ENCODE results near the gene PTPRQ. TPM values are rescaled to one million over a fixed set of nuclear protein-coding genes. Genes with fewer than 3 reads are reported as not detected.
"Not testable (repeated sequence)": the region's sequence is repeated elsewhere in the genome, so short reads cannot be mapped to it uniquely, and the experiment has no call there.

The PTPRQ gene
- total RNA-seq, 2 donors from 2014 or later = not detected

- no peaks in the 10 kb centered on the region for H3K4me1 Mint-ChIP-seq (ENCODE audit: low read depth in 2 of 2)
- H3K36me3 Mint-ChIP-seq = no peaks in the 10 kb centered on the region
- no peak overlapping the region for H3K4me3 Mint-ChIP-seq
- no peak for ATAC-seq
- H3K27ac Mint-ChIP-seq = no peak overlapping the region
- no peaks in the 10 kb centered on the region for H3K27me3 Mint-ChIP-seq
- H3K9me3 Mint-ChIP-seq = peaks cover 18% of the 10 kb centered on the region
- DNase-seq (ENCODE audit: low spot score) = no peak
These were observed 218.6 kb downstream of the PTPRQ start for GRCh38 chr12:80662586-80662985.

- no peak overlapping the region for H3K27ac Mint-ChIP-seq
- no peaks in the 10 kb centered on the region for H3K27me3 Mint-ChIP-seq
- no peaks in the 10 kb centered on the region for H3K4me1 Mint-ChIP-seq (ENCODE audit: low read depth in 2 of 2)
- DNase-seq (ENCODE audit: low spot score) (no peak), ATAC-seq (no peak)
- no peaks in the 10 kb centered on the region for H3K36me3 Mint-ChIP-seq
- H3K9me3 Mint-ChIP-seq = peaks cover 9% of the 10 kb centered on the region
- H3K4me3 Mint-ChIP-seq = no peak overlapping the region
These were observed 226.2 kb downstream of the PTPRQ start for GRCh38 chr12:80670214-80670613.

GRCh38 chr12:80676042-80676636 is 232.1 kb downstream of the PTPRQ start:
- not testable (repeated sequence) for ATAC-seq; H3K4me3 Mint-ChIP-seq; H3K4me1 Mint-ChIP-seq (ENCODE audit: low read depth in 2 of 2); DNase-seq (ENCODE audit: low spot score); H3K27ac Mint-ChIP-seq; H3K27me3 Mint-ChIP-seq; H3K9me3 Mint-ChIP-seq; H3K36me3 Mint-ChIP-seq

DNA sequence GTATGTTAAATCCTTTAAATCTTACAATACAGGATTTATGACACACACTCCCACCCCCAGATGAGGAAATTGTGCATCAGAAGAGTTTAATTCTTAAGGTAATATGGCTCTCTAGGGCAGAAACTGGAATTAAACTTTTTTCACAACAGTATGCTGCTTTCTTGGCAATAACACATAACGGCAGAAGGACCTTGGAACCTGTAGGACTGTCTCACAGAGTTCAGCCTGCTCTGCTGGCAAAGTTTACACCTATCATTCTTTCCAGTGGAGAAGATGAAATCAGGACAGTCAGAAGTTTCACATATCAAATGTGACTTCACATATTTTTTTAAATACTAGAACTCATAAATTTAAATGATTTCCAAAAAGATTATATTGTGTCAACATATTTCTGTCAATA is 232.8 kb downstream of the PTPRQ start:
- no peak overlapping the region for H3K27ac Mint-ChIP-seq
- no peaks in the 10 kb centered on the region for H3K36me3 Mint-ChIP-seq
- no peaks in the 10 kb centered on the region for H3K27me3 Mint-ChIP-seq
- no peak overlapping the region for H3K4me3 Mint-ChIP-seq
- no peak for ATAC-seq
- H3K4me1 Mint-ChIP-seq (ENCODE audit: low read depth in 2 of 2) = no peaks in the 10 kb centered on the region
- peaks cover 5% of the 10 kb centered on the region for H3K9me3 Mint-ChIP-seq
- no peak for DNase-seq (ENCODE audit: low spot score)

GRCh38 chr12:80677994-80678393 is 234.0 kb downstream of the PTPRQ start:
- H3K4me3 Mint-ChIP-seq = no peak overlapping the region
- ATAC-seq = no peak
- H3K9me3 Mint-ChIP-seq = peaks cover 5% of the 10 kb centered on the region
- no peaks in the 10 kb centered on the region for H3K27me3 Mint-ChIP-seq
- H3K36me3 Mint-ChIP-seq = no peaks in the 10 kb centered on the region
- H3K4me1 Mint-ChIP-seq (ENCODE audit: low read depth in 2 of 2) = no peaks in the 10 kb centered on the region
- no peak for DNase-seq (ENCODE audit: low spot score)
- H3K27ac Mint-ChIP-seq = no peak overlapping the region

DNA sequence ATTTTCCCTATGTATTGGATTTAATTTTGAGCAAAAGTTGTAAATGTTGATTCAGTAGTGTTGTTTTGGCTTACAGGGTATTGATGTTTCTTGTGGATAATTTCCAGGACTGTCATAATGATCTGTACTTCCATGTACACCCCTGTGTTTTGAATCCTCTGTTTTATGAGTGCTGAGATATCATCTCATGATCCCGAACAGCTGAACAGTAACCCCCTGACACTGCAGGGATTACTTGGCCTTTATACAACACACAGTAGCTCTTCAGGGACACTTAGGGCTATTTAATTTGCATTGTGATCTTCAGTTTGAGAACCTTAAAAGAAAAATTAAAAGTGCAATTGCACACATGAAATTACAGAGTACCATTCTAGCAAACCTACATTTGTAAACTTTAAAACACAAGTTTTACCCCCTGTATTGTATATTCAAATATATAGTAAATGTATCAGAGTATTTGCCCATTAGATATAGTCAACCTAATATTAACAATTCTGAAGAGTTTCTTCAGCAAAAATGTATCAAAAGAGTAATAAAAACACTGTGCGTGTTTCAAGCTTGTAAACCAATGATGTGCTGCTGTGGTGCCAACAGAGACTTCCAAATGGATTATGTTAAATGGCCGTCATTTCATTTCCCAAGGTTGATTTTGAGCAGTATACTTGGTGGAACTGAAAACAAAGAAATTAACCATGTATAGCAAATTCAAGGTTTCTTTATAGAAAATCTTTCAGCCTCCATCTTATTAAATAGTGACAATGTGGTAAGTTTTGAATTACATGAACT is 235.5 kb downstream of the PTPRQ start:
- no peaks in the 10 kb centered on the region for H3K27me3 Mint-ChIP-seq
- peaks cover 5% of the 10 kb centered on the region for H3K9me3 Mint-ChIP-seq
- no peaks in the 10 kb centered on the region for H3K4me1 Mint-ChIP-seq (ENCODE audit: low read depth in 2 of 2)
- no peak overlapping the region for H3K4me3 Mint-ChIP-seq
- DNase-seq (ENCODE audit: low spot score) = no peak
- no peak for ATAC-seq
- H3K36me3 Mint-ChIP-seq = no peaks in the 10 kb centered on the region
- H3K27ac Mint-ChIP-seq = no peak overlapping the region

GRCh38 chr12:80681287-80681686 is 237.3 kb downstream of the PTPRQ start:
- Mint-ChIP-seq H3K27ac (no peak overlapping the region), H3K27me3 (no peaks in the 10 kb centered on the region), H3K4me3 (no peak overlapping the region), H3K4me1 (ENCODE audit: low read depth in 2 of 2) (no peaks in the 10 kb centered on the region), H3K9me3 (peaks cover 2% of the 10 kb centered on the region), H3K36me3 (no peaks in the 10 kb centered on the region)
- DNase-seq (ENCODE audit: low spot score) = no peak
- no peak for ATAC-seq

DNA sequence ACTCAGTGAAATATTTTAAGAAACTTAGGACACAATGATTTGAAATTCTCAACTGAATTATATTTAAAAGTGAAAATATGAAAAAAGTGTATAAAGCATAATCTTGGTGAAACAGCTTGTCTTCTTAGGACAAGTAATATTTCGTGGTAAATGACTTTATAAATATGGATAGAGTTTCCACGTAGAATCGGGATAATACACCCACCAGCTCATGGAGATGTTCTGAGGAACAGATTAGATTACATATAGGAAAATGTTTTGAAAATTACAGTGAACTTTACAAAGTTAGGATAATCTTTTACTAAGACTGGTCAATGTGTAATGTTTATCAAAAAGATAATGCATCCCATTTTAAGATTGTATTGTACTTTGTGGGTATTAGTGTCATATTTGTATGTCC is 237.8 kb downstream of the PTPRQ start:
- no peaks in the 10 kb centered on the region for H3K4me1 Mint-ChIP-seq (ENCODE audit: low read depth in 2 of 2)
- H3K9me3 Mint-ChIP-seq = peaks cover 6% of the 10 kb centered on the region
- ATAC-seq (no peak), DNase-seq (ENCODE audit: low spot score) (no peak)
- H3K36me3 Mint-ChIP-seq = no peaks in the 10 kb centered on the region
- no peaks in the 10 kb centered on the region for H3K27me3 Mint-ChIP-seq
- H3K27ac Mint-ChIP-seq = no peak overlapping the region
- no peak overlapping the region for H3K4me3 Mint-ChIP-seq

DNA sequence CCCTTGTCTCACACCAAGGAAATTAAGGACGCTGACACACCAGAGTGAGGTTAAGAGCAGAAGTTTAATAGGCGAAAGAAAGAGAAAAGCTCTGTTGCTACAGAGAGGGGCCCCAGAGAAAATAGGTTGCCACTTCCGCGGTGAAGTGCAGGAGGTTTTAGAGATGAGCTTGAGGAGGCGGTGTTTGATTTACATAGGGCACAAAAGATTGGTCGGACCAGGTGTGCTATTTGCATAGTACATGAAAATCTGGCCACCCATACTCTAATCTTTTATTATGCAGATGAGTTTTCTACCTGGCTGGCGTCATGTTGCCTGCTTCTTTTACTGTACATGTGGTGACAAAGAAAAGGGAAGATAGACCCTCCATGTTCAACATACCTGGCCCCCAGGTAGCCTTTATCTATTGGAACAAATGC is 240.1 kb downstream of the PTPRQ start:
- DNase-seq (ENCODE audit: low spot score) = no peak
- H3K9me3 Mint-ChIP-seq = peaks cover 7% of the 10 kb centered on the region
- ATAC-seq = no peak
- H3K36me3 Mint-ChIP-seq = no peaks in the 10 kb centered on the region
- no peaks in the 10 kb centered on the region for H3K27me3 Mint-ChIP-seq
- no peak overlapping the region for H3K4me3 Mint-ChIP-seq
- H3K27ac Mint-ChIP-seq = no peak overlapping the region
- H3K4me1 Mint-ChIP-seq (ENCODE audit: low read depth in 2 of 2) = no peaks in the 10 kb centered on the region

GRCh38 chr12:80690090-80690489 is 246.1 kb downstream of the PTPRQ start:
- Mint-ChIP-seq H3K4me1 (ENCODE audit: low read depth in 2 of 2) (no peaks in the 10 kb centered on the region), H3K27ac (no peak overlapping the region), H3K9me3 (peaks cover 13% of the 10 kb centered on the region)

GRCh38 chr12:80690513-80690912 is 246.5 kb downstream of the PTPRQ start:
- Mint-ChIP-seq H3K36me3 (no peaks in the 10 kb centered on the region), H3K27me3 (no peaks in the 10 kb centered on the region), H3K9me3 (peaks cover 13% of the 10 kb centered on the region), H3K27ac (no peak overlapping the region), H3K4me3 (no peak overlapping the region), H3K4me1 (ENCODE audit: low read depth in 2 of 2) (no peaks in the 10 kb centered on the region)
- no peak for ATAC-seq
- DNase-seq (ENCODE audit: low spot score) = no peak

More at GRCh38 chr12:80690090-80690489, 246.1 kb downstream of the PTPRQ start:
- no peaks in the 10 kb centered on the region for H3K36me3 Mint-ChIP-seq
- ATAC-seq (no peak), DNase-seq (ENCODE audit: low spot score) (no peak)
- H3K27me3 Mint-ChIP-seq = no peaks in the 10 kb centered on the region
- no peak overlapping the region for H3K4me3 Mint-ChIP-seq

DNA sequence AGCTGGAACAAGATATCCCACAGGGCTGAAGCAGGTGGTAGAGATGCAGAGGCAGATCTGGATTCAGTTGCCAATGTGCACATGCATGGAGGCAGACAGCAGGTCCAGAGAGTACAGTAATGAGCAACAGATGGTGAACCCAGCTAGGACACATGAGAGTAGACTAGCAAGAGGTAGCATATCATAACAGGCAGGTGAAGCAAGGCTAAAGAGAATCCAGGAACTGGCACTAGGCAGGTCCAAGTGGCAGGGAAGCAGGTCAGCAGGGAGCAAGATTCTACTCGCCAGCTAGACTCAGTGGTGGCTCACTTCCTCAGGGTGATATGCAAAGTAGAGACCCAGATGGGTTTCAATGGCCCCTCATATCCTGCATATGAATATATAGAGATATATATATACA is 248.1 kb downstream of the PTPRQ start:
- no peak overlapping the region for H3K27ac Mint-ChIP-seq
- no peaks in the 10 kb centered on the region for H3K36me3 Mint-ChIP-seq
- H3K27me3 Mint-ChIP-seq = no peaks in the 10 kb centered on the region
- no peak for DNase-seq (ENCODE audit: low spot score)
- no peak for ATAC-seq
- no peaks in the 10 kb centered on the region for H3K4me1 Mint-ChIP-seq (ENCODE audit: low read depth in 2 of 2)
- peaks cover 6% of the 10 kb centered on the region for H3K9me3 Mint-ChIP-seq
- H3K4me3 Mint-ChIP-seq = no peak overlapping the region

DNA sequence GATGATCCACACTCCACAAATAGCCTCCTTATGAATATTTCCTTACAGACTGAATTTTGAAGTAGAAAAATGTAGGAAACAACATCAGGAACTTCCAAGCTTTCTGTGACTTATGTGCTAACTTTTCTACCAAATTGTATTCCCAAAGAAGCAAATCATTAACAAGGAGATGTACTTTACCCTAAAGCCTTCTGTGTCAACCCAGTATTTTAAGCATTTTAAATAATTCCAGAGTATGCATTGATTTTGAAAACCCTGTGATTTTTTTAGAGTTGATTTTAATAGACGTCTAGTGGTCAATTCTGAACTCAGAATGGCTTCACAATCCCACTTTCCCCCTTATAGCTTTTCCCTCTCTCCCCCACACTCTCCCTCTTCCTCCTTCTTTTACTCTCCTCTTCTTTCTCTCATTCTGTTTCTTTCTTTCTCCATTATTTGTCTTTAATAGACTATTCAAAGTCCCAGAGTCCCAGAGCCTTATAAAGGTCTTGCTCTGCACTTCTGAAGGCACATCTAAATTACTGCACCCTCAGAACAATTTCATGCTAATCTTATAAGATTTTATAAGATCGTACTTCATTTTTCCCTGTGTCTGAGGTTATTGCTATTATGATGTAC is 253.3 kb downstream of the PTPRQ start:
- Mint-ChIP-seq H3K4me1 (ENCODE audit: low read depth in 2 of 2) (no peaks in the 10 kb centered on the region), H3K27me3 (no peaks in the 10 kb centered on the region), H3K9me3 (peaks cover 4% of the 10 kb centered on the region), H3K27ac (no peak overlapping the region), H3K4me3 (no peak overlapping the region), H3K36me3 (no peaks in the 10 kb centered on the region)
- no peak for ATAC-seq
- no peak for DNase-seq (ENCODE audit: low spot score)

- peaks cover 6% of the 10 kb centered on the region for H3K9me3 Mint-ChIP-seq
- H3K4me3 Mint-ChIP-seq = no peak overlapping the region
- H3K27ac Mint-ChIP-seq = no peak overlapping the region
- H3K4me1 Mint-ChIP-seq (ENCODE audit: low read depth in 2 of 2) = no peaks in the 10 kb centered on the region
- no peak for DNase-seq (ENCODE audit: low spot score)
- no peaks in the 10 kb centered on the region for H3K27me3 Mint-ChIP-seq
- ATAC-seq = no peak
- peaks cover 2% of the 10 kb centered on the region for H3K36me3 Mint-ChIP-seq
These were observed 254.2 kb downstream of the PTPRQ start for GRCh38 chr12:80698256-80698655.
